HS-5 (cell line): ENCODE results near the gene CACNG1.

Experiments
- DNase-seq: peaks from one replicate; pipeline ENCODE4 v3.0.0-alpha.2; 2012; ENCODE audit warnings: low read depth

CACNG1 gene, protein sequence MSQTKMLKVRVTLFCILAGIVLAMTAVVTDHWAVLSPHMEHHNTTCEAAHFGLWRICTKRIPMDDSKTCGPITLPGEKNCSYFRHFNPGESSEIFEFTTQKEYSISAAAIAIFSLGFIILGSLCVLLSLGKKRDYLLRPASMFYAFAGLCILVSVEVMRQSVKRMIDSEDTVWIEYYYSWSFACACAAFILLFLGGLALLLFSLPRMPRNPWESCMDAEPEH

DNA sequence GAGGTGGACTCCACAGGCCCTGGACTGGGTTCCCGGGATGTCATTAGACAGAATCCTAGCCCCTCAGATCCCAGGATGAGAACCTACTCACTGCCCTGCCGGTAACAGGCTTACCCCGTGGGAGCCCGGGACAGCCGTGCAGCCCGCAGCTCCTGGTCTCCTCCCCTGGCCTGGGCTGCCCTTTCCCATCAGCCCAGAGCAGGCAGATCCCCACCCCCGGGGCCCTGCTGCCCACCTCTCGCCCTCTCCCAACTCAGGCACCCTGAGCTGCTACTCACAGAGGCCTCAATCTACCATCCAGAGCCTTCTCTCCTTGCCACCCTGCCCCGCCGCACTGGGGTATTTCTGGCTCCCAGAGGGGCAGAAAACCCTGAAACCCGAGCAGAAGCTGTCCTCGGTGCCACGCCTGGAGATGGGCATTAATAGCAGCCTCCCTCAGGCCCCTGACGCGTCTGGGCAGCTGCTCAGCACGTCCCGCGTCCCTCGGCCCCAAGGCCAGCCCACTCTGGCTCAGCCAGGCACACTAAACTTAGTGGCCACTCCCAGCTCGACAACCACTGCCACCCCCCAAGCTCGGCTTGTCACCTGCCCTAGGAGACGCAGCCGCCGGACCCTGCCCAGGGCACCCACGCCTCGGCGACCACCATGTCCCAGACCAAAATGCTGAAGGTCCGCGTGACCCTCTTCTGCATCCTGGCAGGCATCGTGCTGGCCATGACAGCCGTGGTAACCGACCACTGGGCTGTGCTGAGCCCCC lies at the start of gene CACNG1:
CACNG1 (plus strand) TSS at position 539 of the 757 bp plus-strand sequence; CDS start at position 646, 107 bp downstream.
- DNase-seq, result no peak

DNA sequence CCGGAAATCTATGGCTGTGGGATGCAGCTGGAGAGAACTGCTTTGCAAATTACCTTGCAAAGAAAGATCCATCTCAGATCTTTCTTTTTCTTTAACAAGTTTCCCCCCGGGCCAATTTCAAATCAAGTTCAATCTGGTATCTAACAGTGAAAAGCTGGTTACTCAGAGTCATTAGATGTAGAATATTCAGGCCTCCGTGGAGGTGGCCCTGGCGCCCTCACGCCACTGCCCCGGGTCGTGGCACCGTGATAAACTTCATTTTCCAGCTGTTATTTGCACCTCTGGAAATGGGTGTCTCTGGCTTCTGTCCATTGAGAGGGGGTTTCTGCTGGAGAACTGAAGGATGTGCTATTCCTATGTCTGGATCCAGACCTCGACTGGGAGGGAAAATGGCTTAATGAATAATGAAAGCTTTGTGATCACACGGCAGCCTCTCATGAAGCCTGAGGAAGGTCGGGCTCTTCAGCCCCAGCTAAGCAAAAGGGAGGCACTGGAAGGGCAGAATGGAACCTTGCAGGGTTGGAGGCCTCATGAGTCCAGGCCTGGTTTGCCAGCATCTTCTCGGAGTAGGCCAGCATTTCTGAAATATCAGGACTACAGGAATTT lies 49.3 kb upstream of the CACNG1 start:
- DNase-seq, result no peak

DNA sequence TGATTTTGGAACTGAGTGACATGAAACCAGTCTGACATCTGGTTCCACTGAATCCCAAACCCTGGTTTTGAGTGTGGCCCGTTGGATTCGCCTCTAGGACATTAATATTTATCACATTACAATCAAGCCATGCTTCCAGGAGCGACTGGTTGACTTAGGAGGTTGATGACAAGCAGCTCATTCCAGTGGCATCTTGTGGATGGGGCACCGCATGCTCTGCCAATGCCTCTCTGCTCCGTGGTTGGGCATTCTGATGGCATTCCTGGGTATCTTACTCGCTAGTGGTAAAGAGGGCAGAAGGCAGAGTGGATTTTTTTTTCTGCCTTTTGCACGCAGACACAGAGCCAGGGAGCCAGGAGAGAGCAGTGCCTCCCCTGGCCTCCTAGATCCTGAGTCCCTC lies 48.4 kb upstream of the CACNG1 start:
- DNase-seq, result no peak

DNA sequence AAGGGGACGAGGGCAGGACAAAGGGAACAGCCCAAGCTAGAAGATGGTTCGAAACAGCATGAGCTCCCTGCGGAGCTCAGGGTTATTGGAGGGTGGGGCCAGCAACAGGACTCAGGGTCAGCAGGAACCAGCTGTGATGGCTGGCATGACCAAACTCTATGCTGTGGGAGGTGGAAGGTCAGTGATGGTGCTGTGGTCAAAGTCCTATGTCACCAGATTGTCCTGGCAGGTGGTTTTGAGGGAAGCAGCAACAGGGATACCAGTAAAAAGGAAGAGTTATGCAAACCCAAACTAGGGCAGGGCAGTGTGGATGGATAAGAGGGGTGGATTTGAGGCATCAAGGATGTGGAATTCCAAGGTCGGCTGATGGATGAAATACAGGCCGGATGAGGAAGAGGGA lies 47.4 kb upstream of the CACNG1 start:
- DNase-seq, result no peak

DNA sequence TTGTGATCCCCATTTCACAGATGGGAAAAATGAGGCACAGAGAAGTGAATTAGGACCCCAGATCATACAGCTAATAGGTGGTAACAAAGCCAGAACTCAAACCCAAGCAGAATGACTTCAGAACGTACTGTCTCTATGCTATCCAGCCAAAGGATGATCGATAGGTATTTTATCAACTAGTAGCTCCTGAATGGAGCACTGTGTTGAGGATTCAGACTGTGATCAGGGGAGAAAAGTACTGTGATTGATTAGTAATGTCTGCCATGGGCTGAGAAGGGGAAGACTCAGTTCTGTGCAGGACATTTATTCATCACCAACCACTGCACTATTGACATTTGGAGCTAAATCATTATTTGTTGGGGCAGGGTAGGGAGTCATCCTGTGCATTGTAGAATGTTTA lies 41.1 kb upstream of the CACNG1 start:
- DNase-seq, result no peak

DNA sequence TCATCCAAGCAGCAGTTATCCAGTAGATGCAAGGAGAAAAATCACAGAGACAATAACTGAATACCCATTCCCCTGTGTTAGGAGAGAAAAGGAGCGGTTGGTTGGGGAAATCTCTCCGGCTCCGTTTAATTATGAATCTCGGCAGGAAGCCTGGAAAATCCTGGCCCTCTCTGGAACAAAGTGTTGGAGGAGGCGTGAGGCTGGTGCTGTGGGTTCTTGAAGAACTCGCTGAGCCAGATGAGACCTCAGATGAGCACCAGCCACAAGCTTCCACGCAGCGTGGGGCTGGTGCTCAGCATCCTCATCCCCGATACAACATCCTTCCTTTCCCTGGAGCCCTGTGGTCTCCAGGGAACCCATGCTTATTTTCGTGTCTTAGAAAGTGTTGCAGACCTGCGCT lies 40.2 kb upstream of the CACNG1 start:
- DNase-seq, result no peak

DNA sequence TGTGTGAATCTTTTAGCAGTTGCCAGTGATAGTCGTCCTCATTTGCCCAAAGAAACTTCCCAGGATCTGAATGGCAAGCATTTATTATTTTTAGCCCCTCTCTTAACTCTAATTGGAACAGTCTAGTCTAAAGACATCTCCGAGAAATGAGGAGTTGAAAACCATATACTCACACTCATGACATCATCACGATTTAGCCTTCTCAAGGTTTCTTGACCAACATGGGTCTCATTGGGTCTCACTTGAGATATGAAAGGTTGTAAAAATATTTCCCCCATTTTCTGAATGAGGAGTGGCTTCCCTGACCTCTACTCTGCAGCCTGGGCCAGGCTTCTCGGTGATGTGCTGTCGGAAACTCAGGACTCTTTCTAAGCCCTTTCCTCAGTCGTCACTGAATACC lies 37.1 kb upstream of the CACNG1 start:
- DNase-seq, result no peak

DNA sequence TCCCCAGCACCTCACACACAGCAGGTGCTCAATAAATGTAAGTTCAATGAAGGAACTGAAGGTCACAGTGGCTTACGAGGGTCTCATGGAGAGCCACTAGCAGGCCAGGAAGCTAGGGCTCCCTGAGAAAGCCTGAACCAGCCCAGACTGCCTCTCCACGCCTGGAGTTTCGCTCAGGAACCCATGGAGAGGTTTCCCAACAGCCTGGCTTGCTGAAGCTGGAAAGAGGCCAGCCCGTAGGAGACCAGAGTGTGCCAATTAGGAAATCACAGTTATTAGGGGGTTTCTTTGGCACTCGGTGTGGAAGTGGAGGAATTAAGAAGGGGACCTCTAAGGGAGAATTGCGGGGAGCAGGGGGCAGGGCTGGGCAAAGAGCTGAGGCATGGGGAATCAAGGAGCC lies 36.3 kb upstream of the CACNG1 start:
- no peak for DNase-seq

DNA sequence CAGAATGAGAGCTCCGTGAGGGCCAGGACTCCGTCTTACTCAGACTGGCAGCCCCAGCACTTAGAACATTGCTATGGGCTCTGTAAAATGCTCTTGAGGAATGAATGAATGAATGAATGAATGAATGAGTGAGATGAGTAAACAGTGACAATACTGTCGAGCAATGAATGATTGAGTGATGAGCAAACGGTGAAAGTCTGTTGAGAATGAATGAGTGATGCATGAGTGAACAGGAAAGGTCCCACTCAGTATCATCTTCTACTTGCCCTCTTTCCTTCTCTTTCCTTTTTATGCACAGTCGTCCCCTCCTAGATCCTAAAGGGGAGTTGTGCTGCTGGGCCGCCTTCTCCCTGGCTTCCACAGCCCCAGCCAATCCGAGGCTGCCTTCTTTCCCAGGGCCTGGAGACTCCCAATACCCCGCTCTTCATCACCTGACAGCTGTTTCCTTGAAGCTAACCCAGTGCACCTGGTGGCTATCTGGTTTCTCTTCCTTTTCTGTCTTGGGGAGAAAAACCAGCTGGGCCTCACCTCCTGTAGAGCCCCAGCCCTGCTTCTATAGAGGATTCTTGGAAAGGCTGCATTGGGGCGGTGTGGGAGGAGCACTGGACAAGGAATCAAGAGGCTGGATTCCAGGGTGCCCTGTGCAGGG lies 32.7 kb upstream of the CACNG1 start:
- DNase-seq, result no peak

DNA sequence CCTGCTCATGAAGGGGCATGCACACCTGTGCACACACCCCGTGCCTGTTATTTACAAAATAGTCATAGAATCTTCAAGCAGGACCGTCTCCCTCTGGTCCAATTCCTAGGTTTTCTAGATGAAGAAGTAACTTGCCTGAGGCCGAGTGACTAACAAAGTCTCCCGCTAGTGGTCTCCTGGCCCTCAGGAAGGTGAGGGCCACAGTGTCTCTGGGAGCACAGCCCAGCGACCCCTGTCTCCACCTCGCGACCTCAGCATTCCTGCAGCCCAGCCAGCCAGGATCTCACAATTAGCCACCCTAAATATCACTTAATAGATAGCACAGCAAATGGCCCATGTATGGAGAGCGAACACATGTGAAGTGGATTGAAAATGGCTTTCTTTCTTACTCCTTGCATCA lies 30.5 kb upstream of the CACNG1 start:
- no peak for DNase-seq

DNA sequence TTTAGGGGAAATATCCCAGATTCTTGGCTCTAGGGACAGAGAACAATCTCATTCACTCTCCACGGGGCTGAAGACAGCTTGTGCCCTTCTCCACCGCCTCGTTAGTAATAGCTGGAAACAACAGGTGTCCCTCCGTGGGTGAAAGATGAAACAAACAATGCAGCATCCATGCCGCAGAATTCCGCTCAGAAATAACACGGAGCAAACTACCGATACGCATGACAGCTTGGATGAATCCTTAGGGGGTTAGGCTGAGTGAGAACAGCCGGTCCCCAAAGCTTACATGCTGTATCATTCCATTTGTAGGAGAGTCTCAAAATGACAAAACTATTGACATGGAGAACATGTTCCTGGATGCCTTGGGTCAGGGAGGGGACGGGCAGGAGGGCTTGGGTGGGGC lies 29.4 kb upstream of the CACNG1 start:
- DNase-seq, result no peak

DNA sequence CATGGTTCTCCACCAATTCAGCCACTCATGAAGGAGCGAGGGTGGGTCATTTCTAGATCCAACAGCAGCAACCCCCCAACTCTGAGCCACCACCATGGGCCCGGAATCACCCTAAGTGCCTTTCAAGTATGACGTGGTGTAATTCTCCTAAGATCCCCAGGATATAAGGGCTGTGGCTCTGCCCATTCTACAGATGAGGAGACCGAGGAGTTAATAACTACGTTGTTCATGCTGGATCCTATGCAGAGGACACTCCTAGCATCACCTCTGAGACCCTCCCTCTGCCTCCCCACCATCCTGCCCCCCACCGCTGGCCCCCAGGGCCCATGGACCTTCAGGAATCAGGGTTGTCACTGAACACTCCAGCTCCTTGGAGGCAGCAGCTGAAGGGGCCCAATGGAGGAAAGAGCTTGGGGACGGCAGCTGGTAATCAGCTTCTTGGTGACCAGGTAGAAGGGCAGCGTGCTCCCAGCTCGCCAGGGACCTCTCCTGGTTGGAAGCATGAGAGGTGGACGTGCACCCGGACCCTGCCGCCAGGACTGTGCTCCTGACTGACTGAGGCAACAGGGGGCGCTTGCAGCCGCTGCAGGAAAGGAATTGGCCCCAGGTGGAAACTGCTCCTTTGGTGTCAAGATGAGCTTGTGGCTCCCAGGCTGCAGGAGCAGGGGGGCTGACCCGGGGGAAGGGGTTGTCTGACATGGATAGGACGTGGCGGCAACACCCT lies 28.2 kb upstream of the CACNG1 start:
- no peak for DNase-seq

DNA sequence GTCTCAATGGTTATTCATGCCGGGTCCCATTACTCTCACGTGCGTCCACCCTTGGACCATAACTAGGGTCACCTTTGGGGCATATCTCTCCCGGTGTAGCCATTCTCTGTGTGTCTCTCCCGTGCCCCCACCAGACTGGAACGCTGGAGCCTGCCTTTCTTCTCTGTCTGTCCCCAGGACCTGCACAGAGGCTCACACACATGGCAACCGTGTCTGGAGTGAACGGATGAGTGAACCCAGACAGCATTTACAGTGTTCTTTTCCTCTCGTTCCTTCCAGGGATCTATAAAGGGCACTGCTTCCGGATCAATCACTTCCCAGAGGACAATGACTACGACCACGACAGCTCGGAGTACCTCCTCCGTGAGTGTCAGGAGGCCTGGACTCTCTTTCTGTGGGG lies 26.4 kb upstream of the CACNG1 start:
- no peak for DNase-seq

DNA sequence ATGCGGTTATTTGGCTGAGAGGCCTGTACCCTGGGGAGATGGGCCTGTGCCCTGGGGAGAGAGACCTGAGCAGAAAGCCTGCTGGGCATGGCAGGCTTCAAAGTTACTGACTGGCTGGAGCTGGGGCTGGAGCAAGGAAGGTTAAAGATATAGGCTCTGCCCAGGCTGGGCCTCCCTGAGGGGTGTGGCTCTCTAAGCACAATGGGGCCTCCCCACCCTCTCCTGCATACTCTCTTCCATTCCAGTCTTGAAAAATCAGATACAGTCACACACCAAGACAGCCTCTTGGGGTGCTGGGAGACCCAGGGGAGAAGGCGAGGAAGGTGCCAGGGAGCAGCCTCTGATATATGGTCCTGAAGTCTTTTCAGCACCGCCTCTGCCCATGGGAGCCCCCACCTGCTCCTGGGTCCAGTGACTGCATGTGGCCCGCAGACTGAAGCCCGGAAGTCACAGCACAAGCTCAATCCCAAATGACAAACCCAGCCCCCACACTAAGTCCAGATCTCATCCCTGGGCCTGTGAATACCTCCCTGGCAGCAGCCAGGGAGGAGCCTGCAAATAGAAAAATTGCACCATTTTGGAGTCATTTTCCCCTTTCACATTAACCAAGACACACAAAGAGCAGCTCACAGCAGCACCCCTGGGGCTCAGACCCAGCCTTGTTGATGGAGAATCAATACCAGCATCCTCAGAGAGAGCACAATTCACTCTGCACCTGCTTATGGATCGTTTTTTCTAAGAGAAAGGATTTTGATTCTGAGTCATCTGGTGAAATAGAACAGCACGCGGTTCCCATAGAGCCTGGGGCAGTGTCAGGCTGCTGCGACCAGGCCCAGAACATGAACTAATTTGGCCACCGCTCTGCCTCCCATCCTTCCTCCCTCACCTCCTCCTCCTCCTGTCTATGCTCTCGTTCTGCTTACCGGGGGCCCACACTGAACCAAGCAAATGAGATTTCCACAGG lies 25.6 kb upstream of the CACNG1 start:
- DNase-seq, result no peak

DNA sequence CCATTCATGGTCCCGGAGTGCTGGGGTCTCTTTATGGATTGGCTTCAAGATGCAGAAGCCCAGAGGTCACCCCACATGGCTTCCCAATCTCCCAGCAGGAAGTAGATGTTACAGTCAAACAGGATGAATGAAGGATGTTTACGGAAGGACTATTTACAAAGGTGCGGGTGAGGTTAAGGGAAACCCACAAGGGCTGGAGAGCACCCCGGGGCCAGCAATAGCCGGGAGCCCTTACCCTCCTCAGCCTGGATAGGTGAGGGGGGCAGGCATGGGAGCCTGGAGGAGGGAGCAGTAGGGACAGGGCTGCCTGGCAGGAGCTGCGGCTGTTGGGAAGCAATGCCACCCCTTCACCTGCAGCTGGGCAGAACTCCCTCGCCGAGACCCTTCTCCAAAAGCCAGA lies 24.5 kb upstream of the CACNG1 start:
- no peak for DNase-seq

DNA sequence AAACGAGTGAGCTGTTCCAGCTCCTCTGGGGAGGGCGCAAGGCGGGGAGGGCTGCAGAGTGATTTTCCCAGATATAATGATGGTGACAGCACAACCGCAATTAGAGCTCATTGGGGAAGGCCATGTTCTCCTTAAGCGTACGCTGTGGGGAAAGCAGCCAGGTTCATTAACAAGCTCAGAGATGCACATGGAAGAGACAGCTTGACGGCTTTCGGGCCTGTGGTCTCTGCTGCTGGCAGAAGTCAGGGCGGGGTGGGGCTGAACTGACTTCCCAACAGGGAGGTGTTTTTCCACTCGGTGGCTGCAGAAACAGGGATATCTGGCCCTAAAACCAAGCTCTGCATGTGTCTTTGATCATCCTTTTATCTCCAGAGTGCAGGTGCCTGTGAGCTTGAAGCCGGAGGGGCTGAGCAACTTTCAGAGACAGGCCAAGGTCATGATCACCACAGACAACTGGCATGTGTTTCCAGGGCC lies 24.0 kb upstream of the CACNG1 start:
- DNase-seq, result no peak

DNA sequence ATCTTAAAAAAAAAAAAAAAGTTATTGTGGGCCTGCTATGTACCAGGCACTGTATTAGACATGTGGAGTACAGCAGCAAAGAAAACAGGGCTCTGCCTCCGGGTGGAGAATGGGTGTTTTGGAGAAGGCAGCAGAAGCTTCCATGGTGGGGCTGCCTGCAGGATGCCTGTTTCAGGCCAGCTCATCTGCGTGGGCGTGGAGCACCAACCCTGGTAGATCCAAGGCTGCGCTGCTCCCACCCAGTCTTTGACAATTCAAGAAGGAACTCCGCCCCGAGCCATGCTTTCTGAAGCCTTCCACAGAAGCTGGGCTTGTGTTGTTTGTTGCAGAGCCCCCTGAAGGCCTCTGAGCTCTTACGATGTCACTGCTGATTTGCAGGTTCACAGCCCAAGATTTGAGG lies 23.2 kb upstream of the CACNG1 start:
- DNase-seq, result no peak

DNA sequence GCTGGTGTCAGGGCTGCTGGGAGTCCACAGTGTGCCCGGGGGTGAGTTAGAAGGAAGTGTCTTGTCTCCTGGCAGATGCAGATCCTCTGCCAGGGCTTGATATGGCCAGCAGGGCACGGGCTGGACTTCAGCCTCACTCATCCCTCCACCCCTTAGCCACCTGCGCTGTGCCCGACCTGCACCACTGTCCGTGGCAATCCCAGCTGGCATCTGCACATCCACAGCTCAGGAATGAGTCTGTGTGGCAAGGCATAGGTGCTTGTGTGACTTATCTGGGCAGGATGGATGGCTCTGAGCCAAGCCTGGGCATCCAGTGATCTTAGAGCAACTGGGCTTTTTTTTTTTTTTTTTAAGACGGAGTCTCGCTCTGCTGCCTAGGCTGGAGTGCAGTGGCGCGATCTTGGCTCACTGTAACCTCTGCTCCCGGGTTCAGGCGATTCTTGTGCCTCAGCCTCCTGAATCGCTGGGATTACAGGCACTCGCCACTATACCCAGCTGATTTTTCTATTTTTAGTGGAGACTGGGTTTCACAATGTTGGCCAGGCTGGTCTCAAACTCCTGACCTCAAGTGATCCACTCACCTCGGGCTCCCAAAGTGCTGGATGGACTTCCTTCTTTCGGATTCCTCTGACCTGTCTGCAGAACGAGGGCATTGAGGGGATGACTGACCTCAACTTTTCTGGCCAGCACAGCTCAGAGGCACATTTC lies 22.5 kb upstream of the CACNG1 start:
- no peak for DNase-seq

DNA sequence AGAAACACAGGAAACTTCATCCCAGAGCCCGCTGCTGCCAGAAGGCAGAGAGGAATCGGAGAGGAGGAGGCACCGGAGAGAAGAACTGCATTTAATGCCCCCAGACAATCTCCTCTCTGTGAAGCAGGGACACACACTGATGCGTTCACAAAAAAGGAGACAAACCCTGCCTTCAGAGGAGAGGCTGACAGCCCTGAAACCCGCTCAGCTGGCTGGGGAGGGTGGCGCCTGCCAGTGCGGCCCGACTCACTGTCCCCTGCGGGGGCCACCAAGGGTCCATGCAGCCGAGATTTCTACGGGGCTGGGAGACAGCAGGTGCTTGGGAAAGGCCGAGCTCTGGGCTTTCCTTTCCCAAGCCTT lies 21.9 kb upstream of the CACNG1 start:
- DNase-seq, result no peak

DNA sequence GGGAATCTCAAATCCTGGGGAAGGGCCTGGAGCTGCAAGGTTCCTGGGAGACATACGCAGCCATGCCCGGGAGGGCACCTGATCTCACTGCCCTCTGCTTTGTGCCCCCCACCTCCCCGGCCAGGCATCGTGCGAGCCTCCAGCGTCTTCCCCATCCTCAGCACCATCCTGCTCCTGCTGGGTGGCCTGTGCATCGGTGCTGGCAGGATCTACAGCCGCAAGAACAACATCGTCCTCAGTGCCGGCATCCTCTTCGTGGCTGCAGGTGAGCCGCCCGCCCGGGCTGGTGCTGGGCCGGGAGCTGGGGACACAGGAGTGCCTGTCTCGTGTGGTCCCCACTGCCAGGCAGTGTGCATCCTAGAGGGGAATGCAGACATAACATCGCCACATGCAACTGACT lies 19.6 kb upstream of the CACNG1 start:
- DNase-seq, result no peak
